GM12878 (cell line): ENCODE results near the gene SPOCK1. TPM values are rescaled to one million over a fixed set of nuclear protein-coding genes. Genes with fewer than 3 reads are reported as not detected.

Experiments
- ATAC-seq: fragments of 200-7000 bp; cut with Tn5 transposase; 3 replicates; pipeline ENCODE4 v1.9.1; 2020; ENCODE audit warnings: mild to moderate bottlenecking, moderate library complexity
- BruUV-seq: library from RNA; stranded (reverse); fragments of 400-500 nt; replicated peaks from 2 replicates; lab custom pipeline; 2021; lab: Mats Ljungman, UMichigan
- CTCF ChIA-PET: fragments of 300-600 bp; sonication (Branson Sonifier 250); formaldehyde crosslinking; extraction: SDS; loops from one replicate; lab custom pipeline; 2021; ENCODE audit warnings: inconsistent platforms; lab: Yijun Ruan, JAX
- POLR2A ChIA-PET: fragments of 350-600 bp; formaldehyde crosslinking; extraction: SDS; loops from one replicate; lab custom pipeline; 2021; ENCODE audit warnings: inconsistent platforms; lab: Charles Lee
- RAD21 ChIA-PET: fragments of 300-600 bp; sonication (Branson Sonifier 250); formaldehyde crosslinking; loops from one replicate; lab custom pipeline; 2023; ENCODE audit warnings: antibody characterized with exemption; ENCODE audit not compliant: unreplicated experiment; lab: Charles Lee
- SMC1A ChIA-PET: fragments of 300-600 bp; sonication (Branson Sonifier 250); formaldehyde crosslinking; loops from one replicate; lab custom pipeline; 2023; ENCODE audit not compliant: unreplicated experiment, uncharacterized antibody; lab: Charles Lee
- DNase-seq: peaks from one replicate; pipeline ENCODE4 v3.0.0-alpha.2; 2011; ENCODE audit warnings: low read depth, low spot score
- FAIRE-seq: peaks from 3 replicates; lab custom pipeline; 2011; peaks lifted over from hg19 to GRCh38; lab: Jason Lieb, UNC
- H2AFZ ChIP-seq: 2 replicates; pipeline ENCODE4 v1.6.0; 2011; ENCODE audit warnings: low read depth, low read length, control low read depth; ENCODE audit not compliant: control insufficient read depth
- H3K27ac ChIP-seq: 2 replicates; pipeline ENCODE4 v1.5.1; 2011; ENCODE audit warnings: control low read depth; ENCODE audit not compliant: control insufficient read depth, insufficient read depth
- H3K27me3 ChIP-seq, 2 experiments: replicated peaks in 1 of 2; 2 replicates each; pipeline versions ENCODE4 v1.6.0 to v1.6.1; 2011; ENCODE audit warnings: low read length in 1 of 2; ENCODE audit not compliant: control insufficient read depth in 2 of 2, insufficient read depth in 2 of 2
- H3K36me3 ChIP-seq, 2 experiments: 2 replicates each; pipeline ENCODE4 v1.5.1; 2011; ENCODE audit warnings: low read length in 1 of 2; ENCODE audit not compliant: control insufficient read depth in 2 of 2, insufficient read depth in 2 of 2
- H3K4me1 ChIP-seq: 2 replicates; pipeline ENCODE4 v1.6.1; 2011; ENCODE audit warnings: mild to moderate bottlenecking, low read length, moderate library complexity, mixed read lengths; ENCODE audit not compliant: control insufficient read depth, insufficient read depth
- H3K4me2 ChIP-seq: 2 replicates; pipeline ENCODE4 v1.6.0; 2011; ENCODE audit warnings: control low read depth; ENCODE audit not compliant: control insufficient read depth, insufficient read depth
- H3K4me3 ChIP-seq: fragments of 200-600 bp; sonication (generic); 2 replicates; pipeline ENCODE4 v1.5.1; 2016
- H3K79me2 ChIP-seq: 2 replicates; pipeline ENCODE4 v1.6.0; 2011; ENCODE audit warnings: low read length; ENCODE audit not compliant: control insufficient read depth, insufficient read depth
- H3K9ac ChIP-seq: 2 replicates; pipeline ENCODE4 v1.8.0; 2011; ENCODE audit warnings: low read length, control low read depth, mixed read lengths; ENCODE audit not compliant: control insufficient read depth, insufficient read depth
- H3K9me3 ChIP-seq: replicated peaks from 3 replicates; pipeline ENCODE4 v1.5.1; 2011; ENCODE audit warnings: mild to moderate bottlenecking, low read length; ENCODE audit not compliant: control insufficient read depth, insufficient read depth
- H4K20me1 ChIP-seq: 2 replicates; pipeline ENCODE4 v1.6.0; 2011; ENCODE audit not compliant: control insufficient read depth, insufficient read depth
- BCL11A ChIP-seq: IDR thresholded peaks from 2 replicates; pipeline ENCODE4 v1.6.1; 2011; ENCODE audit warnings: low read depth, low read length
- BHLHE40 ChIP-seq, 2 experiments: fragments of 450-650 bp in 1 of 2; IDR thresholded peaks; 2 replicates each; pipeline ENCODE4 v1.6.1; 2011 to 2017; ENCODE audit warnings: low read depth in 2 of 2, borderline replicate concordance in 1 of 2, improper control_type of control experiment in 1 of 2, low read length in 1 of 2, mild to moderate bottlenecking in 1 of 2
- EED ChIP-seq: sonication (generic); IDR thresholded peaks from 2 replicates; pipeline ENCODE4 v1.6.1; 2016; ENCODE audit warnings: antibody characterized with exemption, low read depth
- GABPA ChIP-seq: IDR thresholded peaks from 2 replicates; pipeline ENCODE4 v1.6.1; 2014; ENCODE audit warnings: antibody characterized with exemption, low read depth, mild to moderate bottlenecking, inconsistent platforms
- HSF1 ChIP-seq: fragments of 150-350 bp; IDR thresholded peaks from 2 replicates; pipeline ENCODE4 v1.6.1; 2014; ENCODE audit warnings: mild to moderate bottlenecking, low read depth, low read length
- MAX ChIP-seq: IDR thresholded peaks from 2 replicates; pipeline ENCODE4 v1.6.1; 2012; ENCODE audit warnings: low read depth, low read length, improper control_type of control experiment
- MLLT1 ChIP-seq: fragments of 450-650 bp; IDR thresholded peaks from 2 replicates; pipeline ENCODE4 v1.6.1; 2016; ENCODE audit warnings: mild to moderate bottlenecking
- MTA2 ChIP-seq: fragments of 450-650 bp; IDR thresholded peaks from 2 replicates; pipeline ENCODE4 v1.6.1; 2016; ENCODE audit warnings: low read depth, mild to moderate bottlenecking, moderate library complexity
- SRF ChIP-seq, 2 experiments: IDR thresholded peaks; 2 replicates each; pipeline ENCODE4 v1.6.1; 2011; ENCODE audit warnings: low read depth in 2 of 2, low read length in 2 of 2, mild to moderate bottlenecking in 1 of 2, moderate library complexity in 1 of 2
- WGBS: methylation state at CpG from one replicate; pipeline ENCODE4 v1.1.6; 2016; ENCODE audit warnings: low lambda C conversion rate; ENCODE audit not compliant: insufficient replicate concordance, insufficient coverage; ENCODE audit errors: missing lambda C conversion rate; 5-methylcytosine and 5-hydroxymethylcytosine counted together
- in situ Hi-C: fragments of 300-500 bp; cut with MboI; formaldehyde crosslinking; loops from 9 replicates; pipeline ENCODE4 v1.14.3; 2018; ENCODE audit warnings: mixed read lengths
- intact Hi-C: fragments of 100-400 bp; cut with micrococcal nuclease; formaldehyde crosslinking; loops from one replicate; pipeline ENCODE4 v1.14.2; 2022; ENCODE audit not compliant: unreplicated experiment
- polyA plus RNA-seq, 11 experiments: library from polyadenylated mRNA; depleted of rRNA in 4 of 11; unstranded in 6 of 11; stranded (reverse) in 5 of 11; fragments of >200 nt; fragmentation: Nextera tagmentation in 4 of 11; fragmentation: Illumina TruSeq in 1 of 11; extraction: Ambion mirVana in 4 of 11; extraction: Trizol in 1 of 11; gene quantifications; 1 replicate in 1 of 11; 2 replicates in 10 of 11; pipeline versions ENCODE4 v1.2.1 to v1.2.3, GENCODE V29; 2011 to 2016; ENCODE audit warnings: inconsistent platforms in 2 of 11, missing spikeins in 2 of 11, low read depth in 1 of 11
- total RNA-seq, 4 experiments: library from RNA; depleted of rRNA in 3 of 4; stranded (reverse); fragments of >200 nt in 3 of 4; fragmentation: Illumina TruSeq in 1 of 4; extraction: Trizol in 1 of 4; gene quantifications; 2 replicates each; pipeline versions ENCODE4 v1.2.1 to v1.2.3, GENCODE V29; 2013 to 2021

SPOCK1 gene
- total and polyA plus RNA-seq, 10 of the 15 experiments (the other 5 are each of a cell fraction or from before 2014, with no cell fraction given): 0.06 to 0.68 (median 0.25) TPM; not detected in 3

GRCh38 chr5:136999787-137000186, 499.3 kb downstream of the SPOCK1 start:
- intact Hi-C loops: no loop called here
- no peaks in the 10 kb centered on the region for H3K9me3 ChIP-seq
- ChIA-PET CTCF (no interaction called here), POLR2A (no interaction called here), SMC1A (no interaction called here), RAD21 (no interaction called here)
- H4K20me1 ChIP-seq: no peaks in the 10 kb centered on the region
- no peak overlapping the region for H3K4me3 ChIP-seq
- no peaks in the 10 kb centered on the region for H3K4me1 ChIP-seq
- DNase-seq (no peak), ATAC-seq (no peak), FAIRE-seq (no peak)
- no peaks in the 10 kb centered on the region for H3K36me3 ChIP-seq
- 36% methylated on average over 5 of the region's 5 CpGs for WGBS
- H3K9ac ChIP-seq: no peak overlapping the region
- TF ChIP-seq BHLHE40 (IDR thresholded peaks at IDR 0.05; ENCODE audit: borderline replicate concordance in 1 of 2, low read depth in 2 of 2, low read length in 1 of 2): no peak
- no peak for TF ChIP-seq HSF1
- TF ChIP-seq MAX: no peak
- TF ChIP-seq MLLT1: no peak
- TF ChIP-seq MTA2: no peak
- no peak for TF ChIP-seq EED
- TF ChIP-seq SRF (IDR thresholded peaks at IDR 0.05; ENCODE audit: low read depth in 2 of 2, low read length in 2 of 2): no peak
- TF ChIP-seq GABPA: no peak
- no peak for TF ChIP-seq BCL11A
- in situ Hi-C loops: no loop called here
- no peak overlapping the region for H3K27ac ChIP-seq
- H3K4me2 ChIP-seq: no peak overlapping the region
- no TSS peak for BruUV-seq
- no peaks in the 10 kb centered on the region for H3K79me2 ChIP-seq
- H2AFZ ChIP-seq: no peak overlapping the region
- H3K27me3 ChIP-seq: no peaks in the 10 kb centered on the region; a peak in 1 of 4 replicates
